ENCODE results near the gene FKBP1A.
A peak's percentile ranks its signal among the peaks of the same experiment; 100 is the strongest.

FKBP1A gene

DNA sequence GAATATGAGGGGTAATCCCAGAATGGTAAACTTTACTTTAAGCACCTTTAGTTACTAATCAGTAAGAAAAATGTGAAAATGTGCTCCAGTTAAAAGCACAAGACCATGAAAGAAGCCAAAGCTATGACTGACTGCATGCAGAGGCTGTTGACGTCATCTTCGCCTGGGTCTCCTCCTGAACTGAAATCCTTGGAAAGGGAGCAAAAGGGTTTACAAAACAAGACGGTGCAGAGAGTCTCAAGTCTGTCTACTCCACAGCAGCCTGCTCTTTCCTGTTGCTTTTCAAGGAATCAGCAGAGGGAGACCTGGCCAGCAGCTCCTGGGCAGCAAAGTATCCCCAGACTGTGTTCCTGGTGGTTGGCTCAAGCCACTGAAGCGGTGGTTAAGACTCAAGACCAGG, 10.2 kb downstream of the FKBP1A start:
- DNase-seq = no peak

DNA sequence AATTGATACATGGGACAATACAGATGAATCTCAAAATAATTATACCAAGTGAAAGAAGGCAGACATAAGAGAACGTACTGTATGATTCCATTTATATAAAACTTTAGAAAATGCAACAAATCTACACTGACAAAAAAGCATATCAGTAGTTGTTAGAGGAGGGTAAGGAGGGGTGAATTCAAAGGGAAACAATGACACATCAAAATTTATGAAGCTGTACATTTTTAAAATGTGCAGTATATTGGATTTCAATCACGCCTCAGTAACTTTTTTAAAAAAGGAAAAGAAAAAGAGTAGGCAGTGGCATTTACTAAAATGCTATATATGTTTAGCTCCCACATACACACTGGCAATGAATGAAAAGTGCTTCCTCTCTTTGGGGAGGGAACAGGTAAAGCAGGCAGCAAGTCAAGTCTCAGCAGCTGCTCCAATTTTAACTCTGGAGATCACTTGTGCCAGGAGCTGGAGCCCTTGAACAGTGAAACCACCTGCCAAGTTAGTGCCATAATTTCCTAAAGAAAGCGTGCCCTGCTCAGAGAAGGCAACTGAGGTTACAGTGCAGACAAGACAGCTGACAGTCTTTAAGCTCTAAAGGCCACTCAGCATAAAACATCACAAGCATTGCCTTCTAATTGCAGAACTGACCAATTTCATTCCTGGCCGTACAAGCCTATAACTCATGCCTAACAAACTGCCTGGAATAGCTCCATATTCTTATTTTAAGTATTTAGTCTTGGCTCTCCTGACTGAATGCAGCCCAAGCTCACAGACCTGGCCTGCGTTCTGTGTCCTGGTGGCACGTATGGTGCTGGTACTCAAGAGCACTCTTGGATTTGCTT, 10.9 kb downstream of the FKBP1A start:
- DNase-seq = no peak

DNA sequence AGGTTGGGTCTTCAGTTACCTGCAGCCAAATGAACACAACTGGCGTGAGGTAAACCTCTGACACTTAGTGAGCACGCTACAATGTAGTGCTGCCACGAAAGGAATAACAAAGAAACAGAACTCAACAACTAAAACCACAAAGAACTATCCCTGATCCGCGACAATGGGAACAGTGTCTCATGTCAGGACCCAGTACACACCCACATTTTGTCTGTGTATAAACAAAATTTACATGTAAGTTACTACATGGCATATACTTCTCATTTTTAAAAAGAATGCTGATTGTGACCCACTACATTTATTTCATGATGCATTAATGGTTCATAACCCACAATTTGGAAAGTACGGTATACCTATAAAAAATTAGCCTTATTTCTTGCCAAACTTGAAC, 14.1 kb downstream of the FKBP1A start:
- no peak for DNase-seq

DNA sequence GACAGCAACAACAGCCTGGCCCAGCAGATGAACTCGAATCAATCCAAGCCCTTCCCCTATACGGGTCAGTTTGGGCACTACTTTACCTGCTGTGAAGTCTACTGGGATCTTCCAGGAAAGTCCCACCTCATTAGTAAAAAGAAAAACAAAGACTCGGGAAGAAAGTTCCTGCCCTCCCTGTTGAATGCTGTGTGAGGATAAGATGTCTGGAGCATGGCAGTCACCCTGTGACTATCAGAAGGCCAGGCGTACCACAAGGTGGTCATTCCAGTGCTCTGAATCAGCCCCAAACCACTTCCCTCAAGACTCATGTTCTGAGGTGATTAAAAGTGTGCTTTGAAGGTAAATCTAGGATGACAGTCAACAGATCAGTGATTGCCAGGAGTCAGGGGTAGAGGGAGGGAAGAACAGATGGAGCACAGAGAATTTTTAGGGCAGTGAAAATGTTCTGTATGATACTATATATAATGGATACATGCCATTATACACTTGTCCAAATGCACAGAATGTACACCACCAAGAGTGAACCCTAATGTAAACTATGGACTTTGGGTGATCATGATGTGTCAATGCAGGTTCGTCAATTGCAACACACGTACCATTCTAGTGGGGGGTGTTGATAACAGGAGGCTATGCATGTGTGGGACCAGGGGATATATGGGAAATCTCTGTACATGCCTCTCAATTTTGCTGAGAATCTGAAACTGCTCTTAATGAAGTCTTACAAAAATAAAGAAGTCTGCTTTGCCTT, 14.7 kb downstream of the FKBP1A start:
- DNase-seq = no peak

DNA sequence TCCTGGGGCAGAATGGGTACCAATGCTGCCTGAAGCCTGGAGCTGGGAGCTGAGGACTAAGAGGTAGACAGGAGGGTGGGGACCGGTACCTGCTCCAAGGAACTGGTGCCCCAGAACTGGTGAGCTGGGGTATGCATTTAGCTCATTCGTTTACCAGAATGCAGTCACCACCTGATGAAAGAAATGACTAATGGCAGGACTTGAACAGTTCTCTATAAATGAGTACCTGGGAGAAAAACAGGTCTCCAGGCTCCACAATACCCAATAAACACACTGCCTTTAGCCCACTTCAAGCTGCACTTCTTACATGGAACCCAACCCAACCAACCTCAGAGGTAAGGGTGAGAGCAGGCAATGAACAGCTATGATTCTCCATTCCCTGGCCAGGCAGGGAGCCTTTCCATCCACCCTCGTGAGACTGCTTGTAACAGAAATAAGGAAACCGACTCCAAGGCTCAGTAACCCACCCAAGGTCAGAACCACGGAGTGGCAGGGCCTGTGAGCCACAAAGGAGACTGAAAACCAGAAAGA, 15.4 kb downstream of the FKBP1A start:
- DNase-seq = no peak

DNA sequence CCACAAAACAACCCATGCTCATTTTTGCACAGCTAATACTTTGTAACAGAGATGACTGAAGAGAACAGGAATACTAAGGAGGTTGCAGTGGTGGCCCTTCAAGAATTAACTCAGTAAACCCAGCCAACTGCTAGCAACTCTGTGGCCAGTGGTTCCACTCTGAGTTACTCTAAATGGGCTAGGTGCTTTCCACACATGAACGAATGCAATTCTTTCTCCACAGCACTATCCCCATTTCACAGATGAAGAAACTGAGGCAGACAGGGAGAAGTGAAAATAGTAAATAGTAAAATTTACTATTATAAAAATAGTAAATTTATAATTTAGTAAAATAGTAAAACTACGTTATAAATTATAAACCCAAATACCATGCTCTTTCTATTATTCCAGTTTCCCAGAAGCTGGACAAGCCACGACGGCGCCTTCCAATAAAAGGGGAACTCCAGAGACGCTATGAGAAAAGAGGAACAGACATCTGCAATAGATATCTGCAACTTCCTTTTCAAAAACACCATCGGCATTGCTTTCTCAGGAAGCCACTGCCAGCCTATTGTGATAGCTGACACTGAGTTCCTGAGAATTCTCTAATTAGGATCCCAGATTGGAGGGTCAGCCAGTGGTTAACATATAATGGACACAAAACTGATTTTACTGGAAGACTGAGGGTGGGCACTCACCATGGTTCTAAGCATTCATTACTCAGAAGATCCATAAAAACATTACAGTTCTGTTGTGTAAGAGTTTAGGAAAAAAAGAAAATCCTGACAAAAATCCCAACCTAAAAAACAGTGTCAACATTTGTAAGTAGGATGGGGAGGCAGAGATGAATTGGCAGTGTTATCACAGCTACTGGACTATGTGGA, 16.2 kb downstream of the FKBP1A start:
- peak; percentile 67 for DNase-seq

DNA sequence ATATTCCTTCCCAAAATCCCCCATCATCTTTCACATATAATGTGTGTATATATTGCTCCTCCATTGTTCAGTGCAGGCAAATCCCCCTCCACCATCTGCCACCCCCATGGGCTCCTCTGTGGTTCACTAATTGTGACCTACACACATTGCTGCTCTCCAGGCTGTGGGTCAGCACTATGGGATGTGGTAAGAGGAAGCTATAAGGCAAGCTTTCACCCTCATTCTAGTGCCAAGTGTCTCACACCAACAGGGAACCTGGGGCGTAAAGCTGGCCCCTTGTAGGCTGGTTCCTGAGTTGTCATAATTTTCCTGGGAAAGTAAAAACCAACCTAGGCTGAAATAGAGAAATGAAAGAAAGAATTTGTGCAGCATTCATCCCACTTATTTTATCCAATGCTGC, 16.8 kb downstream of the FKBP1A start:
- DNase-seq = peak; percentile 52

DNA sequence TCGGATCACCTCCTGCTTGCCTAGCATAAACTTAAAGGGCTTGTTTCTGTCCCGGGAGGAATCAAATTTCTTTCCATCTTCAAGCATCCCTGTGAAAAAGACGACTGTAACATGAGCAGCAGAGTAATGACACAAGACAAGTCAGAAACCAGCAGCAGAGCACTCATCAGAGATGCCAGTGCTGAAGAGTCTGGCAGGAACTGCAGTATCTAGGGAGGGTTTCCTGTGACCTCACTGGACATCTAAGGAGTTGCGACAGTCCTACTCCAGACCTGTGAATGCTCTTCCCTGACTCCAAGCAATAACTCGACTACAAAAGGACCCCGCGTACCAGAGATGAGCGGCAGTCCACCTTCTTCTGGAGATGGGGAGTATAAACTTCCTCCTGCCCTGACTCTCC, 17.3 kb downstream of the FKBP1A start:
- no peak for DNase-seq

DNA sequence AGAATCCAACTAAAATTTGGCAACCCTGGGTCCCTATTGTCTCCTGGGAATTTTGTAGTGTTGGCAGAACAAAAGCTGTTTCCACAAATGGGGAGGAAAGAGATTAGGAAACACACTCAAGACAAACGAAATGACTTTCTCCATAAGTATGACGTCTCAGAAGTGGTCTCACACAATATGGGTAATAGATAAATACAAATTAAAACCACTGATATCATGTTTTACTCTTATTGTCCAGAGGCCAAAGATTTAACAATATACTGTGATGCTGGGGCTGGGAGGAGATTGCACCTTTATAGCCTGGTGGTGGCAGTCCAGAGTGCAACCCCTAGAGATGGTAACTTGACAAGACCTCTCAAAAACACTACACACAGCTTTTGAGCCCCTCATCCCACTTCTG, 18.6 kb downstream of the FKBP1A start:
- DNase-seq = no peak

DNA sequence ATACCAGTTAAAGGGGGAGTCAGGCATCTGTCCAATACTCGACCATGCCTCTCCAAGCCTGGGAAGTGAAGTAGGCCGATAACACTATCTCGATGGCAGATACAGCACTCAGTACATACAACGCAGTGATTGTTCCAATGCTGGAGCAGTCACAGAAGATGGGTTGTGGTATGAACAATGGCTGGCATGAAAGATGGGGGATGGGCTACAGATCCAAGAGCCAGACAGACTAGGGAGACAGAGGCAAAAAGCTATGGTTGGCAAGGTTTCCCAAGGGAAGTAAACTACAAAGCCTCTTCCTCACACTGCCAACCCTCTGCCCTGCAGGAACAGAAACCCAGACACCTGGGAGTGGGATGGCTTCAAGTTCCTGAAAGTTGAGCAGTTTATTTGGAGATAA, 19.2 kb downstream of the FKBP1A start:
- DNase-seq = no peak

DNA sequence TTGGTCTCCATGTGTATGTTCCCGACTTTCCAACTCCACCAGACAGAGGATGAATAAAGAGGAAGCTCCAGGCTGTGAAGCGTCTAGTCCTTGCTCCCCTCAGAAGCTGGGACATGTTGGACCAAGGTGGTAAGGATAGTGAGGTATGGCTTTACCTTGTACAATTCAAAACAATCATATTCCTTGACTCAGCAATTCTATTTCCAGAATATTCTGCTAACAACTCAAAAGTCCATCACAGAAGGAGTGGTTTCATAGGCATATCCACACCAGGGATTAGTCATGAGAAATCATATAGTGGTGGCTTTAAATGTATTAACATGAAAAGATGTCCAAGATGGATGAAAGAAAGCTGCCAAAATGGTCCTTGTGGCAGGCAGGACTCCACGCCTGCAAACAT, 19.8 kb downstream of the FKBP1A start:
- no peak for DNase-seq

DNA sequence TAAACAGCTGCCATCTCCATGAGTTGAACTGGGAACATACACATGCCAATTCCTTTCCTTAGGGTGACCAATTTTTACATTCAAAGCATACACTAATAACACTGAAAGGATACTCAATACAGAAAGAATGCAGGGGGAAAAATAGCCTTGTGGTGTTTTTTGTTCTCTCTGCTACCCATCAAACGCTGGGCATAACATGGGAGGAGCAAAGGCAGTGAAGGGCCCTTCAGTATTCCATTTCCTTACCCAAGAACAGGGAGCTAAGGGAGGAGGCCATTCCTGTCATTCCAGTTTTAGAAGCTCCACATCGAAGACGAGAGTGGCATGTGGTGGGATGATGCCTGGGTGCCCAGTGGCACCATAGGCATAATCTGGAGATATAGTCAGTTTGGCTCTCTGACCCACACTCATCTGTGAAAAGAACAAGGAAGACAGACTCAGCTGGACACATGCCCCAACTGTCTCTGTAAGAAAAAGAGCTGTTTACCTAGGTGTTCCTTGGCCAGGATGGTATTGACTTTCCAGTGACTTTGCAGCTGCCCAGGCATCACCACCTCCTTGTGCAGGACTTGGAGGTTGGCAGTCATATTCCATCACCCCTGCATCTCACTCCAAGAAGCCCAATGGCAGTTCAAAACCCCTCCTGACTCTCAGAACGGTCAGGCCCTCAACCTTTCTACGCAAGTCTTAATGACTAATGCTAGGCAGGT, 20.9 kb downstream of the FKBP1A start:
- no peak for DNase-seq

DNA sequence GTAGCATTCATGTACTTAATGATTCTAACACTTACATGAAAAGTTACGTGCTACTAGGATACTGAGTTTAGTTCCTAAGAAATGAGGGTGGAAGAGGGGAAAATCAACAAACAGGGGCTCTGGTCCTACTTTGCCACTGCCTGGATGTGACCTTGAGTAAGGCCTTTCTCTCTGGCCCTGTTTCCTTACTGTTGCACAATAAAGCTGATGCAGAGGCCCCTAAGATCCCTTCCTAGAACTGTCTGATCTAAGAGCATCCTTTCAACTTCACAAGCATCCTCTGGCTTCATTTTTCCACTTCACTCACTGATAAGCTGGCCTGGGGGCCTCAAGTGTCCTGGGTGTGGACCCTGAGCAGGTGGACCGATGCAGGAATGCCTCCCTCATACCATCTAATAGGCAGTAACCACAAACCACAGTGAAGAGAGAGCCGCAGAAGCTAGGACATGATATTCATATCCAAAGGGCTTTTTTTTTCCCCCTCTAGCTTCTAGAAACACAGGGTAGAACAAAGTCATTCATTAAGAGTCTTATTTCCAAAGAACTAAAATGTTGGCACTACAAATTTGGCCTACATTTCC, 21.6 kb downstream of the FKBP1A start:
- no peak for DNase-seq

DNA sequence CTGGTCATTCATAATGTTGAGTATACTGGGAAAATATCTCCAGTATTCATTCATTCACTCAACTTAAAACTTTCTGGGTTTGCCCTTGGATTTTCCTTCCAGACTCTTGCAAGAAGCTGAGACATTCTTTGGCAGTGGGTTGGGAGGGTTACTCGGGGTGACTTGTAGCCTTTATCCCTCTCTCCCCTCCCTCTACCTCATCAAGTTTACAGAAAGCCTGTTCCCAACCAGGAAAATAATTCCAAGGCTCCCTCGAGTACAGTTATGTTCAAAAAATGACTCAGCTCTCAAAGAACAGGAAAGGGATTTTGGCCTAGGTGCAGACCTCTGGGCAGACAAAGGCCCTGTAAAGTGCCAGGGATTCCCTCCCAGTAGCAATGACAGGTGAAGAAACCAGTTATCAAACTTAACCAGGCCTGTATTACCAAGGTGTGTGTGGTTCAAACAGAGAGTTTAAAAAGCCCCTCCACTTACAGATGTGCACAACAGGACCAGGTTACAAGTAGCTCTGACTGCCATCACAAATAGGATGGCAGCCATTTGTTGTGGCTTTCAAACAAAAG, 22.2 kb downstream of the FKBP1A start:
- DNase-seq = no peak

DNA sequence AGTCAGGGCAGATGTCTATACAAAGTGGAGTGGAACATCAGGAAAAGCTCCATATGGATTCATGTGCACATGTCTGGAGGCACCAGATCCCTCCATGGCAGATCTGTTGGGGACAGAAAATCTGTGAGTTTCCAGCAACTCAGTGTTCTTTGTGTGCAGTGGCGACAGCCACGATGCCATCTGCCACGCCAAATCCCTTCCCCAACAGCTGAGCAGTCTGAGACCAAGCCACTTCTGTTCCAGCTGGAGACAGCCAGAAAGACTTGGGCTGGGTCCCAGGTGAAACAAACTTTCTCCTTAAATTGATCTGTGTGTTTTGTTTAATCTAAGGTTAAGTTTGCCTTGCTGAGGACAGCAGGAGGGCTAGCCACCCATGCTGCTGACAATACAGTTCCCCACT, 22.9 kb downstream of the FKBP1A start:
- no peak for DNase-seq

DNA sequence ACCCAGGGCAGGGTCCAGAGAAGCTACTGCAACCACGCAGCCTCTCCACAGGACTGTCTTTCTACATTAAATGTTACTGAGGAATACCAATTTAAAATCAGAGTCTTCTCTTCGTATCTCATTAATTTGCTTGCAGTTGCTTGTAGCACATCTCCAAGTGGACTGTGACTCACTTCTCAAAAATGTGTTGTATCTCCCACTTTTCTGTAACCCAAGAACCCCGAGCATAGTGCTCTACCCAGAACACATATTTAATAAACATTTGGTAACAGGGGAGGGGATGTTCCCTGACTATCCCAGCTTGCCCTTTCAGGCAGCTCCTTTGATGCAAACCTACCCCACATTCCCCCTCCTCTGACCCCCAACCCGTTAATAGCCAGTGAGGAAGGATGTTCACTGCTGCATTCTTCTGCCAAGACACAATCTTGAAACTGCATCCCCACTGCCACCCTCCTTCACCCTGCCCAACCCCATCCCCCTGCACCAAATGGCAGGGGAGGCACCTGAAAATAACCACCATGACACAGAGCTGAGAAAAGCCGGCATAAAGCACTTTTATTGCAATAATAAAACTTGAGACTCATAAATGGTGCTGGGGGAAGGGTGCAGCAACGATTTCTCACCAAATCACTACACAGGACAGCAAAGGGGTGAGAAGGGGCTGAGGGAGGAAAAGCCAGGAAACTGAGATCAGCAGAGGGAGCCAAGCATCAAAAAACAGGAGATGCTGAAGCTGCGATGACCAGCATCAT, 24.2 kb downstream of the FKBP1A start:
- DNase-seq = no peak

DNA sequence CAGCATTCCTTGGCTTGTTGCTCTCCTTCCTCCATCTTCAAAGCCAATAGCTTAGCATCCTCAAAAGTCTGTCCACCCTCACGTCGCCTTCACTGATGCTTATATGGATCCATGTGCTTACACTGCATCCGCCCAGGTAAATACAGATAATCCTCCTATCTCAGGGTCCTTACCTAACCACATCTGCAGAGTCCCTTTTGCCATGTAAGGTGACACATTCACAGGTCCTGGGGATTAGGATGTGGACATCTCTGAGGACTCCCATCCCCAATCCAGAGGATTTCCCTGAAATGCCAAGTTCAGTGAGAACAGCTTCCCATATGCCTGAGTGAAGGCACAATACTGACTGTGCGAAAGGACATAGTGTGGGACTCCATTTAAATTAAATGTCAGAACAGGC, 25.4 kb downstream of the FKBP1A start:
- no peak for DNase-seq

DNA sequence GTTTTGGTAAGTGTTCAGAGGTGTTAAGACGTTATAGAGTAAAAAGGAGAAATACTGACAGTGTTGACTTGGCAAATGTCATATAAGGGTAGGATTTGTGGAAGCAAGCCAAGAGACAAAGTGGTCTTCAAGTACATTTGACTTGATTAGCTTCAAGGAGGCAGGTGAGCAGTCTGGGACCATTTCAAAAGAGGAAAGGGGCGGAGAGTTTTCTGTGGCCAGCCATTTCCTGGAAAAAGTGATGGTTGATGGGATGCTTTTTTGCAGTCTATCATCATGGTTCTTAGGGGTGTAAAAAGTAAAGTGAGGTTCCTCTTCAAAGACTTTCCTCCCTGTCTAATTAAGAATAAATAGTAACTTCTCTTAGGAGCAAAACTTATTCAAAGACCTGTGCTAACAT, 28.7 kb downstream of the FKBP1A start:
- peak; percentile 16 for DNase-seq

DNA sequence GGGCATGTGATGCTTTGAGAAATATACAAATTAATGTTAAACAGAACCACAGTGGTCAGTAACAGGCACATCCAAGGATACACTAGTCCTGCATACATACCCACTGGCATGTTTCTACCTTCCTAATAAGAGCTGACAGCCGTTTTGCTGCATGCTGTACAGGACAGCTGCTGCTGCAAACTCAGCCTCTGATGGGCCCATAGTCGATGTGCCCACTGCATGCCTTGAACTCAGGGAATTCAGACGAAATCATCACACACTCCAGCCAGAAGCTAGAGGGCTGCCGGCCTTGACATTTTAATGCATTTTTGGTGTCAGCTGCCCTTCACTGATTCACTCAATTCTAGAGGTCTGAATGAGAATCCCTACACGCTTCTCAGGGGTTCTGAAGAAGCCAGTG, 29.3 kb downstream of the FKBP1A start:
- DNase-seq = no peak

DNA sequence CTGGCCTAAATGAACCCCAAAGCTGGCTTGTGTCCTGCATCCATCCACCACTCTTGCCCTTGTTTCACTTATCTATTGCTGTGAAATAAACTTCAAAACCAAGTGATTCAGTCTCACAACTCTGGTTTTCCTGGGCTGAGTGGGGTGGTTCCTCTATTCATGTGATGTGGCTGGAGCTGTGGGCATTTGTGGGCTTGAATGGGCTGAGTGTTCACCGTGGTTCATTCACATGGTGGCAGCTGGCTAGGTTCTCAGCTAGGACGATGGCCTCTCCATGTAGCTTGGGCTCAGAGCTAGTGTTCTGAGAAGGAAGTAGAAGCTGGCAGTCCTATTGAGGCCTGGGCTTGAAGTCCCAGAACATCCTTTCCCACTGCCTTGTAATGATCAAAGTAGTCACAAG, 30.4 kb downstream of the FKBP1A start:
- no peak for DNase-seq
